ENCODE measurements around the gene SESTD1.

SESTD1 gene

DNA sequence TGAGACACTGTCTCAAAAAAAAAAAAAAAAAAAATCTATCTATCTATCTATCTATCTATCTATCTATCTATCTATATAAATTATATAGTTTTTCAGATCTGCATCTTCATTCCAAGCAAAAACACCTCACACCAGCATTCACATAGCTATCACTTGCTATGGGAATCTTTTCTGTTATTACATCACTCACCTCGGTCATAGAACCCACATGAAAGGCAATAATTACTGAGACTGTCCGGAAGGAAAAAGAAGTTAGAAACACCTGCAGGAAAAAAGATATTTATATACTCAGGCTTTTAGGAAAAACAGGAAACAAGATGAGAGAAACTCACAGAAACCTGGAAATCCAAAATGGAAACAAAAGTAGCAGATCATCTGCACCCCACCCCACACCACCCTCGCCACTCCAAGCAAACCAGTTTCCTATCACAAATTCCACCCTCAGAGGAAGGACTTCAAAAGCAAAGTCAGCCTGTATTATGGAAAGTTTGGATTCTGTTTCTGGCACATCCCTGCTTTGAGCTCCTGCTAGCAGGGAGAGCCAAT is 192.7 kb downstream of the SESTD1 start:
- Histone ChIP-seq H3K27ac (no peak overlapping the region), H3K4me1 (no peaks in the 10 kb centered on the region), H3K9me3 (peaks cover 0 to 3% (median 0%) of the 10 kb centered on the region in 3 donors), H3K4me3 (no peak overlapping the region), H3K27me3 (no peaks in the 10 kb centered on the region), H3K36me3 (no peaks in the 10 kb centered on the region)
- no peak for DNase-seq
- TF ChIP-seq, protein P1, sequence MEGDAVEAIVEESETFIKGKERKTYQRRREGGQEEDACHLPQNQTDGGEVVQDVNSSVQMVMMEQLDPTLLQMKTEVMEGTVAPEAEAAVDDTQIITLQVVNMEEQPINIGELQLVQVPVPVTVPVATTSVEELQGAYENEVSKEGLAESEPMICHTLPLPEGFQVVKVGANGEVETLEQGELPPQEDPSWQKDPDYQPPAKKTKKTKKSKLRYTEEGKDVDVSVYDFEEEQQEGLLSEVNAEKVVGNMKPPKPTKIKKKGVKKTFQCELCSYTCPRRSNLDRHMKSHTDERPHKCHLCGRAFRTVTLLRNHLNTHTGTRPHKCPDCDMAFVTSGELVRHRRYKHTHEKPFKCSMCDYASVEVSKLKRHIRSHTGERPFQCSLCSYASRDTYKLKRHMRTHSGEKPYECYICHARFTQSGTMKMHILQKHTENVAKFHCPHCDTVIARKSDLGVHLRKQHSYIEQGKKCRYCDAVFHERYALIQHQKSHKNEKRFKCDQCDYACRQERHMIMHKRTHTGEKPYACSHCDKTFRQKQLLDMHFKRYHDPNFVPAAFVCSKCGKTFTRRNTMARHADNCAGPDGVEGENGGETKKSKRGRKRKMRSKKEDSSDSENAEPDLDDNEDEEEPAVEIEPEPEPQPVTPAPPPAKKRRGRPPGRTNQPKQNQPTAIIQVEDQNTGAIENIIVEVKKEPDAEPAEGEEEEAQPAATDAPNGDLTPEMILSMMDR (IDR thresholded peaks at IDR 0.05): no peak
- intact Hi-C loops (cut with DNase I; ENCODE audit: low total_unique reads): no loop called here

DNA sequence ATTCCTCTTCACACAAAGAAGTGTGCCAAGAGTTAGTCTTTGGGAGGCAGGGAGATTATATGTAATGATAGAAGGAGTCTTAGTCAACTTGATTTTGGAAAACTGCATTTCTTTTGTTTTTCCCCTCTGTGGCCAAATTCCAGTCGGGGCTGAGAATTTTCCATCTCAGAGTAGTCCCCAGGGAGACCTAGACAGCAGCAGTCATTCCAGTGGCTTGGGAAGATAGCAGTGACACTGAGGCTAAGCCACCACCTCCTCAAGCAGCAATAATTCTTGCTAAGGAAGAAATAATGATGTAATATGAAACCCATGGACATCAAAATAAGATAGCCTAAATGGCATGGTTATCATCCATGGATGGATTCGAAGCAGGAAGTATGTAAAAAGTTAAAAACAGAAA is 193.7 kb downstream of the SESTD1 start:
- Histone ChIP-seq H3K36me3 (no peaks in the 10 kb centered on the region), H3K9me3 (peaks cover 0 to 3% (median 0%) of the 10 kb centered on the region in 3 donors), H3K27ac (no peak overlapping the region), H3K4me3 (no peak overlapping the region), H3K27me3 (no peaks in the 10 kb centered on the region), H3K4me1 (no peaks in the 10 kb centered on the region)
- intact Hi-C loops (cut with DNase I; ENCODE audit: low total_unique reads): no loop called here
- TF ChIP-seq, protein P1 (IDR thresholded peaks at IDR 0.05): no peak
- DNase-seq: no peak

DNA sequence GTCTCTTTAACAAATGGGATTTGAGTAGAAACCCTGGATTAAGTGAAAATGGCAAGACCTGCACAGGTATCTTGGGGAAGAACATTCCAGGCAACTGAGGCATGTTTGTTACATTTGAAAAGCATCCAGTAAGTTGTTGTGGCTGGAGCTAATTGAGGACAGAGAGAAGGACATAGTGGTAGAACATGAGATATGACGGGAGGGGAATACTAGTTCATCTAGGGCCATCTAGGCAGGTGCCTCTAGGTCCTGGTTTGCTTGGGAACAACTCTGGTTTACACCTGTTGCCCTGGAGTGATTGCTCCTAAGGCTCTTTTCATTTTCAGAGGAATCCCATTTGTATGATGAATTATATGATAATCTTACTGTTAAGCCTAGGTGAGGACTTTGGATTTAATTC is 194.9 kb downstream of the SESTD1 start:
- Histone ChIP-seq H3K9me3 (peaks cover 0 to 3% (median 0%) of the 10 kb centered on the region in 3 donors), H3K27me3 (no peaks in the 10 kb centered on the region), H3K4me3 (no peak overlapping the region), H3K36me3 (no peaks in the 10 kb centered on the region), H3K27ac (no peak overlapping the region), H3K4me1 (no peaks in the 10 kb centered on the region)
- DNase-seq: no peak
- intact Hi-C loops (cut with DNase I; ENCODE audit: low total_unique reads): no loop called here
- TF ChIP-seq, protein P1 (IDR thresholded peaks at IDR 0.05): no peak

DNA sequence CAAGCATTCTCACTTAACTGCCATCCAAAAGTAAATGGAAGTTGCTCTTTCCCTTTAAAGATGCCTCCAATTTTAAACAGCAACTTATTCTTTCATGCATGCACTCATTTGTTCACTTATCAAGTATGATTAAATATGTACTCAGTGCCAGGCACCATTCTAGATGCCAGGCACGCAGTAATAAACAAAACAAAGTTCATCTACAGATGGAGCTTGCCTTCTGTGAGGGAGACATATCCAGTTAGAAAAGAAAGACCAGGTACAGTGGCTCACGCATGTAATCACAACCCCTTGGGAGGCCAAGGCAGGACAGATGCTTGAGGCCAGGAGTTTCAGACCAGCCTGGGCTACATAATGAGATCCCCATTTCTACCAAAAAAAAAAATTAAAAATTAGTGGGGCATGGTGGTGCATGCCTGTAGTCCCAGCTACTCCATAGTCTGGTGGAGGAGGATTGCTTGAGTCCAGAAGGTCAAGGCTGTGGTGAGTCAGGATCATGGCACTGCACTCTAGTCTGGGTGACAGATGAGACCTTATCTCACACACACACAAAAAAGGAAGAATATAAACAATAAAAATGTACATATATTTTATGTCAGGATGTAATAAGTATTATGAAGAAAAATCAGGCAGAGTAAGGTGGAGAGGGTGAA is 195.5 kb downstream of the SESTD1 start:
- intact Hi-C loops (cut with DNase I; ENCODE audit: low total_unique reads): no loop called here

DNA sequence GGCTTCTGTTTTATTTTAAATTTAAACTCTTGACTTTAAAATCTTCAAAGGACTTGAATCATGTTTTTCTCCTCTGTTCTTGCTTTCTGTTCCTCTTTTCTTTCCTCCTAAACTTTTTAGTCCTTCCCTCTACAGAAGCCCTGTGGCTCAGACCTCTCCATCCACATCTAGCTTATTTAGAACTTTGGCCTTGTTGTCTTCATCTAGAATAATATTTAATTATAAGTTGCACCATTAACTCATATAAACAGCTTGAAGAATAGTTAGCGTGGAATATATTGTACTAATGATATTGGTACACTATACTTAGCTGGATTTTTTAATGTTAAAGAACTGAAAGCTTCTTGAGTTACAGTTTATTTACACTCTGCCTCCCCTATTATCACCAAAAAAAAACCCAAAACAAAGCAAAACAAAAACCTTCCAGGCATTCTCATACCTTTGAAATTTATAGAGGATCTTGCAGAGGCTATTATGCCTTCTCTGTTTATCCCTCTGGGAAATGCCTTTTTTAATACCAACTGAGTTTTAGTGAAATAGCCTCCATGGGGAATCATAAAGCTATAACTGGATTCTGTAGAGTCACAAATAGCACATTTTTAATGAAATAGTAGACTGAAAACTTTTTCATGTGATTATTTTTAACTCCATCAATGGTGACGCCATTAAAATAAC is 205.5 kb downstream of the SESTD1 start:
- Histone ChIP-seq H3K9me3 (no peaks in the 10 kb centered on the region), H3K27ac (no peak overlapping the region), H3K4me3 (no peak overlapping the region), H3K27me3 (no peaks in the 10 kb centered on the region), H3K4me1 (peaks cover 0 to 18% (median 5%) of the 10 kb centered on the region in 4 donors), H3K36me3 (no peaks in the 10 kb centered on the region)
- intact Hi-C loops (cut with DNase I; ENCODE audit: low total_unique reads): no loop called here
- TF ChIP-seq, protein P1 (IDR thresholded peaks at IDR 0.05): no peak
- no peak for DNase-seq

More for the DNA sequence above, 195.5 kb downstream of the SESTD1 start:
- H3K4me3 ChIP-seq: no peak overlapping the region
- H3K27ac ChIP-seq: no peak overlapping the region
- H3K9me3 ChIP-seq: peaks cover 0 to 3% (median 0%) of the 10 kb centered on the region in 3 donors
- H3K27me3 ChIP-seq: no peaks in the 10 kb centered on the region
- H3K4me1 ChIP-seq: no peaks in the 10 kb centered on the region
- H3K36me3 ChIP-seq: no peaks in the 10 kb centered on the region
- TF ChIP-seq, protein P1 (IDR thresholded peaks at IDR 0.05): no peak
- no peak for DNase-seq

All from tibial artery (tissue), 4 donors.